ENCODE results near the gene KCNJ10.
"Not testable (repeated sequence)": the region's sequence is repeated elsewhere in the genome, so short reads cannot be mapped to it uniquely, and the experiment has no call there.

Gene KCNJ10

GRCh38 chr1:160069460-160070231 is at the start of gene KCNJ10:
Gene KCNJ10 (minus strand): TSS chr1:160070160. CDS start chr1:160042532, 27,628 bp downstream.
- Mint-ChIP-seq H3K36me3 (ENCODE audit: low read depth) (no peaks in the 10 kb centered on the region), H3K27me3 (peaks cover 37% of the 10 kb centered on the region), H3K9me3 (no peaks in the 10 kb centered on the region), H3K4me3 (peak within 1 kb of the TSS; percentile 86), H3K27ac (no peak within 1 kb of the TSS), H3K4me1 (ENCODE audit: low read depth) (peaks cover 8% of the 10 kb centered on the region)

- Mint-ChIP-seq H3K36me3 (ENCODE audit: low read depth) (no peaks in the 10 kb centered on the region), H3K27me3 (peaks cover 5% of the 10 kb centered on the region), H3K4me1 (ENCODE audit: low read depth) (no peaks in the 10 kb centered on the region), H3K4me3 (no peak overlapping the region), H3K27ac (no peak overlapping the region), H3K9me3 (no peaks in the 10 kb centered on the region)
Measured at GRCh38 chr1:160118928-160119327, 49.0 kb upstream of the KCNJ10 start.

- no peaks in the 10 kb centered on the region for H3K9me3 Mint-ChIP-seq
- H3K27me3 Mint-ChIP-seq: peaks cover 5% of the 10 kb centered on the region
- no peaks in the 10 kb centered on the region for H3K4me1 Mint-ChIP-seq (ENCODE audit: low read depth)
- H3K36me3 Mint-ChIP-seq (ENCODE audit: low read depth): no peaks in the 10 kb centered on the region
- no peak overlapping the region for H3K4me3 Mint-ChIP-seq
- no peak overlapping the region for H3K27ac Mint-ChIP-seq
Measured at GRCh38 chr1:160117709-160118183, 47.8 kb upstream of the KCNJ10 start.

GRCh38 chr1:160117300-160117699 is 47.3 kb upstream of the KCNJ10 start:
- Mint-ChIP-seq H3K9me3 (no peaks in the 10 kb centered on the region), H3K36me3 (ENCODE audit: low read depth) (no peaks in the 10 kb centered on the region), H3K4me3 (no peak overlapping the region), H3K27ac (no peak overlapping the region), H3K27me3 (peaks cover 5% of the 10 kb centered on the region), H3K4me1 (ENCODE audit: low read depth) (no peaks in the 10 kb centered on the region)

- Mint-ChIP-seq H3K27me3 (peaks cover 5% of the 10 kb centered on the region), H3K4me1 (ENCODE audit: low read depth) (no peaks in the 10 kb centered on the region), H3K9me3 (no peaks in the 10 kb centered on the region), H3K27ac (no peak overlapping the region), H3K36me3 (ENCODE audit: low read depth) (no peaks in the 10 kb centered on the region), H3K4me3 (no peak overlapping the region)
Measured at GRCh38 chr1:160116283-160117147, 46.6 kb upstream of the KCNJ10 start.

GRCh38 chr1:160115545-160116282 is 45.8 kb upstream of the KCNJ10 start, which contains the start of gene ATP1A2:
Gene ATP1A2 (plus strand): TSS chr1:160115759. CDS start chr1:160115862, 103 bp downstream.
- H3K9me3 Mint-ChIP-seq: no peaks in the 10 kb centered on the region

GRCh38 chr1:160114085-160114484 is 44.1 kb upstream of the KCNJ10 start:
- Mint-ChIP-seq H3K9me3 (no peaks in the 10 kb centered on the region), H3K27ac (no peak overlapping the region), H3K27me3 (peaks cover 5% of the 10 kb centered on the region), H3K4me3 (no peak overlapping the region), H3K4me1 (ENCODE audit: low read depth) (peaks cover under 1% of the 10 kb centered on the region), H3K36me3 (ENCODE audit: low read depth) (no peaks in the 10 kb centered on the region)

More at GRCh38 chr1:160115545-160116282, 45.8 kb upstream of the KCNJ10 start, which contains the start of gene ATP1A2:
- no peak within 1 kb of the TSS for H3K4me3 Mint-ChIP-seq
- H3K27ac Mint-ChIP-seq: no peak within 1 kb of the TSS
- H3K36me3 Mint-ChIP-seq (ENCODE audit: low read depth): no peaks in the 10 kb centered on the region
- peaks cover 5% of the 10 kb centered on the region for H3K27me3 Mint-ChIP-seq
- no peaks in the 10 kb centered on the region for H3K4me1 Mint-ChIP-seq (ENCODE audit: low read depth)

GRCh38 chr1:160113407-160113806 is 43.4 kb upstream of the KCNJ10 start:
- H3K27ac Mint-ChIP-seq: no peak overlapping the region
- no peaks in the 10 kb centered on the region for H3K36me3 Mint-ChIP-seq (ENCODE audit: low read depth)
- no peaks in the 10 kb centered on the region for H3K9me3 Mint-ChIP-seq
- peaks cover 6% of the 10 kb centered on the region for H3K4me1 Mint-ChIP-seq (ENCODE audit: low read depth)
- H3K27me3 Mint-ChIP-seq: peaks cover 5% of the 10 kb centered on the region
- no peak overlapping the region for H3K4me3 Mint-ChIP-seq

GRCh38 chr1:160112357-160112756 is 42.4 kb upstream of the KCNJ10 start:
- Mint-ChIP-seq H3K27ac (no peak overlapping the region), H3K27me3 (peaks cover 5% of the 10 kb centered on the region), H3K4me1 (ENCODE audit: low read depth) (peaks cover 6% of the 10 kb centered on the region), H3K9me3 (no peaks in the 10 kb centered on the region), H3K36me3 (ENCODE audit: low read depth) (no peaks in the 10 kb centered on the region), H3K4me3 (no peak overlapping the region)

GRCh38 chr1:160111462-160111861 is 41.5 kb upstream of the KCNJ10 start:
- not testable (repeated sequence) for H3K9me3 Mint-ChIP-seq; H3K27me3 Mint-ChIP-seq; H3K4me3 Mint-ChIP-seq; H3K27ac Mint-ChIP-seq; H3K4me1 Mint-ChIP-seq (ENCODE audit: low read depth); H3K36me3 Mint-ChIP-seq (ENCODE audit: low read depth)

GRCh38 chr1:160109686-160110085 is 39.7 kb upstream of the KCNJ10 start:
- no peak overlapping the region for H3K27ac Mint-ChIP-seq

GRCh38 chr1:160108888-160109662 is 39.1 kb upstream of the KCNJ10 start:
- Mint-ChIP-seq H3K9me3 (no peaks in the 10 kb centered on the region), H3K27ac (peak overlapping the region; percentile 56), H3K36me3 (ENCODE audit: low read depth) (no peaks in the 10 kb centered on the region), H3K27me3 (no peaks in the 10 kb centered on the region), H3K4me3 (no peak overlapping the region), H3K4me1 (ENCODE audit: low read depth) (peaks cover 6% of the 10 kb centered on the region)

More at GRCh38 chr1:160109686-160110085, 39.7 kb upstream of the KCNJ10 start:
- H3K27me3 Mint-ChIP-seq: no peaks in the 10 kb centered on the region
- no peaks in the 10 kb centered on the region for H3K36me3 Mint-ChIP-seq (ENCODE audit: low read depth)
- H3K4me1 Mint-ChIP-seq (ENCODE audit: low read depth): peaks cover 6% of the 10 kb centered on the region
- no peak overlapping the region for H3K4me3 Mint-ChIP-seq
- H3K9me3 Mint-ChIP-seq: no peaks in the 10 kb centered on the region

GRCh38 chr1:160107512-160107911 is 37.6 kb upstream of the KCNJ10 start:
- H3K4me1 Mint-ChIP-seq (ENCODE audit: low read depth): peaks cover 17% of the 10 kb centered on the region
- H3K4me3 Mint-ChIP-seq: no peak overlapping the region
- H3K9me3 Mint-ChIP-seq: no peaks in the 10 kb centered on the region
- H3K27me3 Mint-ChIP-seq: no peaks in the 10 kb centered on the region
- no peaks in the 10 kb centered on the region for H3K36me3 Mint-ChIP-seq (ENCODE audit: low read depth)
- no peak overlapping the region for H3K27ac Mint-ChIP-seq

- Mint-ChIP-seq H3K4me1 (ENCODE audit: low read depth) (peaks cover 36% of the 10 kb centered on the region), H3K36me3 (ENCODE audit: low read depth) (no peaks in the 10 kb centered on the region), H3K9me3 (no peaks in the 10 kb centered on the region), H3K27me3 (no peaks in the 10 kb centered on the region), H3K4me3 (no peak overlapping the region), H3K27ac (no peak overlapping the region)
Measured at GRCh38 chr1:160105155-160105554, 35.2 kb upstream of the KCNJ10 start.

All from stimulated activated naive CD8-positive, alpha-beta T cell treated with anti-CD3 and anti-CD28 coated beads, Interleukin-15, Interleukin-2, amounts not matched to agents 100 ng/mL and 50 ng/mL, for 24 hours (primary cell).